ENCODE measurements around the gene KLK13. TPM values are rescaled to one million over a fixed set of nuclear protein-coding genes. Genes with fewer than 3 reads are reported as not detected.

Gene KLK13
- total and polyA plus RNA-seq, 2 of the 13 experiments (the other 11 are each of a cell fraction or from before 2014, with no cell fraction given) = 0.09 TPM; not detected in 1

DNA sequence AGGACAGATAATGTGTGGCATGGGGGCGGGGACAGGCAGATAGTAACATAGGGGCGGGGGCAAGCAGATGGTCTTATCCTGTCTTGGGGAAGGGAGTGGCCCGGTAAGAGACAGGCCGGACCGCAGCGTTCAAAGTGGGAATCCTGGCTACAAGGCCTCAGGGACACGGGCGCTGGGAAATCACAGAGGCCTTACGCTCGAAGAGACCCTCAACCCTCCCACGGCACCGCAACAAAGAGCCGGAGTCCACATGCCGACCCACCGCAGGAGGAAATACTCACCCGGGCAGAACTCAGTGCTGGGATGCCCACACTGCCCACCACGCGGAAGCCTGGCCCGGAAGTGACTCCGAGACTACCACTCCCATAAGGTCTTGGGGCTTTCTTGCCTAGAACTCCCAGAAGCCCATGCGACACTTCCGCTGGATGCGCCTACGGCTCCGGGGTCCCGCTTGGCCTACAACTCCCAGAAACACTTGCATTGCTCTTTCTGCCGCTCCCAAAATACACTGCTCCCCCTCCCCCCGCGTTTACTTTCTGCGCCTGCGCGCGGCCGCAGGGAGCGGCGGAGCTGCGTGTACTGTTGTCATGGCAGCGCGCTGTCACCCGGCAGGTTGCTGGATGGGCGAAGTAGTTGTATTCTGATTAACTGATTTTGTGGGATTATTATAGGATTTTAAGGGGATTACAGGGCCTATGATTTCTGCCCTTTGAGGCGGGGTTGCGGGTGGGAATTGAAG, 43.3 kb upstream of the KLK13 start, which contains the start of gene CTU1 (continued):
- TF ChIP-seq HOXA7 (CRISPR knock-in tag; IDR thresholded peaks at IDR 0.05) (no peak), HOXA9 (CRISPR knock-in tag; IDR thresholded peaks at IDR 0.05; ENCODE audit: borderline replicate concordance) (no peak), ZNF333 (CRISPR knock-in tag; IDR thresholded peaks at IDR 0.05; ENCODE audit: borderline replicate concordance) (no peak), RCOR2 (CRISPR knock-in tag; IDR thresholded peaks at IDR 0.05) (no peak), HIVEP1 (CRISPR knock-in tag; IDR thresholded peaks at IDR 0.05) (no peak), GATAD1 (CRISPR knock-in tag; IDR thresholded peaks at IDR 0.05) (peak; percentile 88), PAF1 (CRISPR knock-in tag; IDR thresholded peaks at IDR 0.05) (no peak), FOXK1 (CRISPR knock-in tag; IDR thresholded peaks at IDR 0.05; ENCODE audit: borderline replicate concordance, low read depth) (peak; percentile 92), ZFYVE20 (CRISPR knock-in tag; IDR thresholded peaks at IDR 0.05; ENCODE audit: borderline replicate concordance, low read depth) (no peak), ZNF138 (CRISPR knock-in tag; IDR thresholded peaks at IDR 0.05; ENCODE audit: low read depth) (no peak), ZBTB7A (CRISPR knock-in tag; IDR thresholded peaks at IDR 0.05) (no peak), MYC (CRISPR knock-in tag; IDR thresholded peaks at IDR 0.05; ENCODE audit: borderline replicate concordance) (peak; percentile 95), IKZF1 (IDR thresholded peaks at IDR 0.05) (no peak), GPN1 (CRISPR knock-in tag; IDR thresholded peaks at IDR 0.05; ENCODE audit: borderline replicate concordance) (no peak), KDM5A (IDR thresholded peaks at IDR 0.05; ENCODE audit: borderline replicate concordance, low read length) (0 out of 2 replicates have a peak, but pooled peaks have one; percentile 29), SNAI1 (CRISPR knock-in tag; IDR thresholded peaks at IDR 0.05; ENCODE audit: borderline replicate concordance) (no peak), ZNF615 (CRISPR knock-in tag; IDR thresholded peaks at IDR 0.05; ENCODE audit: borderline replicate concordance) (no peak), HNRNPLL (IDR thresholded peaks at IDR 0.05; ENCODE audit: low read depth, low read length, poor library complexity, severe bottlenecking) (peak; percentile 86), ELF4 (CRISPR knock-in tag; IDR thresholded peaks at IDR 0.05; ENCODE audit: borderline replicate concordance) (0 out of 2 replicates have a peak, but pooled peaks have one; percentile 60), KLF13 (CRISPR knock-in tag; IDR thresholded peaks at IDR 0.05) (no peak), FOSL2 (CRISPR knock-in tag; IDR thresholded peaks at IDR 0.05) (peak; percentile 62), ZNF598 (CRISPR knock-in tag; IDR thresholded peaks at IDR 0.05; ENCODE audit: borderline replicate concordance) (peak; percentile 74; the same call in 1 of the 2 replicates)
- TF ChIP-seq, protein P1, sequence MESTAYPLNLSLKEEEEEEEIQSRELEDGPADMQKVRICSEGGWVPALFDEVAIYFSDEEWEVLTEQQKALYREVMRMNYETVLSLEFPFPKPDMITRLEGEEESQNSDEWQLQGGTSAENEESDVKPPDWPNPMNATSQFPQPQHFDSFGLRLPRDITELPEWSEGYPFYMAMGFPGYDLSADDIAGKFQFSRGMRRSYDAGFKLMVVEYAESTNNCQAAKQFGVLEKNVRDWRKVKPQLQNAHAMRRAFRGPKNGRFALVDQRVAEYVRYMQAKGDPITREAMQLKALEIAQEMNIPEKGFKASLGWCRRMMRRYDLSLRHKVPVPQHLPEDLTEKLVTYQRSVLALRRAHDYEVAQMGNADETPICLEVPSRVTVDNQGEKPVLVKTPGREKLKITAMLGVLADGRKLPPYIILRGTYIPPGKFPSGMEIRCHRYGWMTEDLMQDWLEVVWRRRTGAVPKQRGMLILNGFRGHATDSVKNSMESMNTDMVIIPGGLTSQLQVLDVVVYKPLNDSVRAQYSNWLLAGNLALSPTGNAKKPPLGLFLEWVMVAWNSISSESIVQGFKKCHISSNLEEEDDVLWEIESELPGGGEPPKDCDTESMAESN (CRISPR knock-in tag; conservative IDR thresholded peaks at IDR 0.05) = peak; percentile 67; the same call in 1 of the 2 replicates
- TF ChIP-seq, protein P2, sequence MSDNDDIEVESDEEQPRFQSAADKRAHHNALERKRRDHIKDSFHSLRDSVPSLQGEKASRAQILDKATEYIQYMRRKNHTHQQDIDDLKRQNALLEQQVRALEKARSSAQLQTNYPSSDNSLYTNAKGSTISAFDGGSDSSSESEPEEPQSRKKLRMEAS (IDR thresholded peaks at IDR 0.05) = peak; percentile 87
- TF ChIP-seq, protein P3, sequence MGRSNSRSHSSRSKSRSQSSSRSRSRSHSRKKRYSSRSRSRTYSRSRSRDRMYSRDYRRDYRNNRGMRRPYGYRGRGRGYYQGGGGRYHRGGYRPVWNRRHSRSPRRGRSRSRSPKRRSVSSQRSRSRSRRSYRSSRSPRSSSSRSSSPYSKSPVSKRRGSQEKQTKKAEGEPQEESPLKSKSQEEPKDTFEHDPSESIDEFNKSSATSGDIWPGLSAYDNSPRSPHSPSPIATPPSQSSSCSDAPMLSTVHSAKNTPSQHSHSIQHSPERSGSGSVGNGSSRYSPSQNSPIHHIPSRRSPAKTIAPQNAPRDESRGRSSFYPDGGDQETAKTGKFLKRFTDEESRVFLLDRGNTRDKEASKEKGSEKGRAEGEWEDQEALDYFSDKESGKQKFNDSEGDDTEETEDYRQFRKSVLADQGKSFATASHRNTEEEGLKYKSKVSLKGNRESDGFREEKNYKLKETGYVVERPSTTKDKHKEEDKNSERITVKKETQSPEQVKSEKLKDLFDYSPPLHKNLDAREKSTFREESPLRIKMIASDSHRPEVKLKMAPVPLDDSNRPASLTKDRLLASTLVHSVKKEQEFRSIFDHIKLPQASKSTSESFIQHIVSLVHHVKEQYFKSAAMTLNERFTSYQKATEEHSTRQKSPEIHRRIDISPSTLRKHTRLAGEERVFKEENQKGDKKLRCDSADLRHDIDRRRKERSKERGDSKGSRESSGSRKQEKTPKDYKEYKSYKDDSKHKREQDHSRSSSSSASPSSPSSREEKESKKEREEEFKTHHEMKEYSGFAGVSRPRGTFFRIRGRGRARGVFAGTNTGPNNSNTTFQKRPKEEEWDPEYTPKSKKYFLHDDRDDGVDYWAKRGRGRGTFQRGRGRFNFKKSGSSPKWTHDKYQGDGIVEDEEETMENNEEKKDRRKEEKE (IDR thresholded peaks at IDR 0.05) = no peak
